ENCODE data around the gene HOOK2.
"Not testable (repeated sequence)": the region's sequence is repeated elsewhere in the genome, so short reads cannot be mapped to it uniquely, and the experiment has no call there.

Gene HOOK2

GRCh38 chr19:12774588-12775555, at the start of gene HOOK2:
Gene HOOK2 (minus strand): TSS chr19:12775552. CDS start chr19:12775449, 103 bp downstream.
- no peak for DNase-seq

- DNase-seq, result no peak
Measured at GRCh38 chr19:12821761-12822160, 46.4 kb upstream of the HOOK2 start.

GRCh38 chr19:12817810-12818209, 42.5 kb upstream of the HOOK2 start:
- not testable (repeated sequence) for DNase-seq

- not testable (repeated sequence) for DNase-seq
Measured at GRCh38 chr19:12817188-12817587, 41.8 kb upstream of the HOOK2 start.

GRCh38 chr19:12815088-12815487, 39.7 kb upstream of the HOOK2 start:
- DNase-seq, result no peak

GRCh38 chr19:12806242-12807081, 31.1 kb upstream of the HOOK2 start, which contains the start of gene RNASEH2A:
Gene RNASEH2A (plus strand): TSS chr19:12806584. CDS start chr19:12806674, 90 bp downstream.
- DNase-seq, result peak; percentile 85

GRCh38 chr19:12804051-12804450, 28.7 kb upstream of the HOOK2 start:
- DNase-seq, result no peak

GRCh38 chr19:12802267-12803106, 27.1 kb upstream of the HOOK2 start:
- no peak for DNase-seq

GRCh38 chr19:12801466-12802266, 26.3 kb upstream of the HOOK2 start, which contains the start of the genes PRDX2 and THSD8:
Gene PRDX2 (minus strand): TSS chr19:12801800. CDS start chr19:12801261, 539 bp downstream.
Gene THSD8 (plus strand): TSS chr19:12802069. CDS start chr19:12802072, 3 bp downstream.
- peak; percentile 90 for DNase-seq

GRCh38 chr19:12800923-12801465, 25.6 kb upstream of the HOOK2 start:
- no peak for DNase-seq

- no peak for DNase-seq
Measured at GRCh38 chr19:12800466-12800770, 25.1 kb upstream of the HOOK2 start.

- no peak for DNase-seq
Measured at GRCh38 chr19:12799742-12800465, 24.6 kb upstream of the HOOK2 start.

GRCh38 chr19:12797607-12798006, 22.3 kb upstream of the HOOK2 start:
- not testable (repeated sequence) for DNase-seq

- no peak for DNase-seq
Measured at GRCh38 chr19:12797141-12797587, 21.8 kb upstream of the HOOK2 start.

GRCh38 chr19:12796146-12797071, 21.1 kb upstream of the HOOK2 start:
- DNase-seq, result peak; percentile 74

- DNase-seq, result no peak
Measured at GRCh38 chr19:12794971-12795381, 19.6 kb upstream of the HOOK2 start.

GRCh38 chr19:12794196-12794941, 19.0 kb upstream of the HOOK2 start:
- no peak for DNase-seq
